K562 (cell line): ENCODE data around the gene AFF3. TPM values are rescaled to one million over a fixed set of nuclear protein-coding genes. Genes with fewer than 3 reads are reported as not detected.

ENCODE experiments used
- BACH1 ChIP-seq: fragments of 200-800 bp; sonication (Bioruptor generic); IDR thresholded peaks from 2 replicates; pipeline ENCODE4 v1.6.1; 2016; ENCODE audit warnings: missing genetic modification characterization, missing compliant biosample characterization
- BDP1 ChIP-seq: IDR thresholded peaks from 3 replicates; pipeline ENCODE4 v1.6.1; 2011; ENCODE audit not compliant: insufficient read length, insufficient read depth
- HDAC3 ChIP-seq: fragments of 450-650 bp; IDR thresholded peaks from 2 replicates; pipeline ENCODE4 v1.6.1; 2018; ENCODE audit warnings: borderline replicate concordance, mild to moderate bottlenecking, moderate library complexity; ENCODE audit not compliant: partially characterized antibody
- JUN ChIP-seq, 2 experiments: sonication (generic) in 1 of 2; formaldehyde crosslinking in 1 of 2; IDR thresholded peaks; 2 replicates each; pipeline versions ENCODE4 v1.6.1 to v1.8.0; 2012 to 2022; ENCODE audit warnings: borderline replicate concordance in 2 of 2, mild to moderate bottlenecking in 2 of 2, improper control_type of control experiment in 1 of 2, low read depth in 1 of 2, low read length in 1 of 2, missing genetic modification reagents in 1 of 2
- NR4A1 ChIP-seq, 2 experiments: fragments of 250-450 bp in 1 of 2; fragments of 450-650 bp in 1 of 2; sonication (Bioruptor Pico) in 1 of 2; IDR thresholded peaks; 2 replicates each; pipeline versions ENCODE4 v1.4.0 to v1.6.1; 2016 to 2020; ENCODE audit warnings: mild to moderate bottlenecking in 2 of 2, missing compliant biosample characterization in 1 of 2, missing genetic modification characterization in 1 of 2, moderate library complexity in 1 of 2
- NRF1 ChIP-seq, 2 experiments: fragments of 450-650 bp; IDR thresholded peaks in 1 of 2; conservative IDR thresholded peaks in 1 of 2; 2 replicates each; pipeline ENCODE4 v1.6.1; 2014; ENCODE audit warnings: mild to moderate bottlenecking in 2 of 2
- POLR2B ChIP-seq: fragments of 450-650 bp; IDR thresholded peaks from 2 replicates; pipeline ENCODE4 v1.6.1; 2018; ENCODE audit warnings: low read depth; ENCODE audit not compliant: partially characterized antibody
- RUNX1 ChIP-seq: sonication (generic); IDR thresholded peaks from 2 replicates; pipeline ENCODE4 v1.6.1; 2016; ENCODE audit warnings: antibody characterized with exemption, low read depth
- THRB ChIP-seq: fragments of 450-650 bp; formaldehyde crosslinking; conservative IDR thresholded peaks from 2 replicates; pipeline ENCODE4 v1.4.0; 2022; ENCODE audit warnings: mild to moderate bottlenecking, missing genetic modification characterization
- ZNF124 ChIP-seq: sonication (generic); formaldehyde crosslinking; IDR thresholded peaks from 2 replicates; pipeline ENCODE4 v1.8.1; 2022; ENCODE audit warnings: missing genetic modification reagents
- ZNF354B ChIP-seq: fragments of 250-450 bp; sonication (Bioruptor Pico); IDR thresholded peaks from 2 replicates; pipeline ENCODE4 v1.4.0; 2020
- ZNF444 ChIP-seq: fragments of 250-450 bp; sonication (Bioruptor Pico); IDR thresholded peaks from 2 replicates; pipeline ENCODE4 v1.4.0; 2020; ENCODE audit warnings: mild to moderate bottlenecking, moderate library complexity
- polyA plus RNA-seq, 8 experiments: library from polyadenylated mRNA; depleted of rRNA in 4 of 8; stranded (reverse) in 5 of 8; unstranded in 3 of 8; fragments of >200 nt; fragmentation: Nextera tagmentation in 2 of 8; fragmentation: Illumina TruSeq in 1 of 8; extraction: Ambion mirVana in 2 of 8; extraction: Trizol in 1 of 8; gene quantifications; 2 replicates each; pipeline versions ENCODE4 v1.2.1 to v1.2.3, GENCODE V29; 2011 to 2014; ENCODE audit warnings: inconsistent platforms in 1 of 8, missing spikeins in 1 of 8
- total RNA-seq, 7 experiments: library from RNA; depleted of rRNA in 6 of 7; stranded (reverse); fragments of >200 nt in 6 of 7; fragmentation: Illumina TruSeq in 2 of 7; extraction: Trizol in 2 of 7; gene quantifications; 2 replicates each; pipeline versions ENCODE4 v1.2.1 to v1.2.3, GENCODE V29; 2011 to 2021; ENCODE audit warnings: low replicate concordance in 1 of 7
- TF ChIP-seq, protein P1 (sequence below): fragments of 450-650 bp; IDR thresholded peaks from 2 replicates; pipeline ENCODE4 v1.7.1; 2018; ENCODE audit warnings: mild to moderate bottlenecking, low read depth; ENCODE audit not compliant: partially characterized antibody

Gene AFF3
- total and polyA plus RNA-seq, 9 of the 15 experiments (the other 6 are each of a cell fraction or from before 2014, with no cell fraction given) = 0.02 to 0.11 TPM; not detected in 7

- no peak for TF ChIP-seq THRB (CRISPR knock-in tag)
- TF ChIP-seq BACH1 (tag) = no peak
- no peak for TF ChIP-seq NR4A1 (CRISPR knock-in tag; IDR thresholded peaks at IDR 0.05)
- no peak for TF ChIP-seq NR4A1 (tag; IDR thresholded peaks at IDR 0.05)
- TF ChIP-seq BDP1 = no peak
- TF ChIP-seq HDAC3 = no peak
- TF ChIP-seq POLR2B = no peak
- TF ChIP-seq, protein P1, sequence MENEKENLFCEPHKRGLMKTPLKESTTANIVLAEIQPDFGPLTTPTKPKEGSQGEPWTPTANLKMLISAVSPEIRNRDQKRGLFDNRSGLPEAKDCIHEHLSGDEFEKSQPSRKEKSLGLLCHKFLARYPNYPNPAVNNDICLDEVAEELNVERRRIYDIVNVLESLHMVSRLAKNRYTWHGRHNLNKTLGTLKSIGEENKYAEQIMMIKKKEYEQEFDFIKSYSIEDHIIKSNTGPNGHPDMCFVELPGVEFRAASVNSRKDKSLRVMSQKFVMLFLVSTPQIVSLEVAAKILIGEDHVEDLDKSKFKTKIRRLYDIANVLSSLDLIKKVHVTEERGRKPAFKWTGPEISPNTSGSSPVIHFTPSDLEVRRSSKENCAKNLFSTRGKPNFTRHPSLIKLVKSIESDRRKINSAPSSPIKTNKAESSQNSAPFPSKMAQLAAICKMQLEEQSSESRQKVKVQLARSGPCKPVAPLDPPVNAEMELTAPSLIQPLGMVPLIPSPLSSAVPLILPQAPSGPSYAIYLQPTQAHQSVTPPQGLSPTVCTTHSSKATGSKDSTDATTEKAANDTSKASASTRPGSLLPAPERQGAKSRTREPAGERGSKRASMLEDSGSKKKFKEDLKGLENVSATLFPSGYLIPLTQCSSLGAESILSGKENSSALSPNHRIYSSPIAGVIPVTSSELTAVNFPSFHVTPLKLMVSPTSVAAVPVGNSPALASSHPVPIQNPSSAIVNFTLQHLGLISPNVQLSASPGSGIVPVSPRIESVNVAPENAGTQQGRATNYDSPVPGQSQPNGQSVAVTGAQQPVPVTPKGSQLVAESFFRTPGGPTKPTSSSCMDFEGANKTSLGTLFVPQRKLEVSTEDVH = no peak
- TF ChIP-seq RUNX1 = no peak
- no peak for TF ChIP-seq JUN (IDR thresholded peaks at IDR 0.05; ENCODE audit: borderline replicate concordance, low read depth, low read length)
- no peak for TF ChIP-seq JUN (CRISPR knock-in tag; IDR thresholded peaks at IDR 0.05; ENCODE audit: borderline replicate concordance)
- no peak for TF ChIP-seq ZNF354B
- no peak for TF ChIP-seq ZNF444 (CRISPR knock-in tag)
- TF ChIP-seq NRF1 (conservative IDR thresholded peaks at IDR 0.05 in 1 of 2, IDR thresholded peaks at IDR 0.05 in 1 of 2) = no peak
- TF ChIP-seq ZNF124 (CRISPR knock-in tag) = no peak
Observed at GRCh38 chr2:99944019-99944418, 198.4 kb downstream of the AFF3 start (continued).
